ENCODE measurements around the gene CSRNP2.
"Not testable (repeated sequence)": the region's sequence is repeated elsewhere in the genome, so short reads cannot be mapped to it uniquely, and the experiment has no call there.

GRCh38 chr12:51078346-51078745, 5.0 kb downstream of the CSRNP2 start:
- not testable (repeated sequence) for TF ChIP-seq EZH2 (optimal IDR thresholded peaks at IDR 0.05; ENCODE audit: low read depth, low read length); CTCF (IDR thresholded peaks at IDR 0.05; ENCODE audit: low read length); EZH2phosphoT487 (IDR thresholded peaks at IDR 0.05; ENCODE audit: low read length)
